ENCODE measurements around the gene PRMT5.

GRCh38 chr14:22878271-22879246 is 50.6 kb downstream of the PRMT5 start:
- no peak for TF ChIP-seq CTCF (IDR thresholded peaks at IDR 0.05)
- no peak for TF ChIP-seq POLR2AphosphoS5 (IDR thresholded peaks at IDR 0.05; ENCODE audit: insufficient read depth in 1 of 2, low read depth in 1 of 2)
- TF ChIP-seq POLR2A (IDR thresholded peaks at IDR 0.05), result no peak
